Upper lobe of left lung (tissue), 6 donors: ENCODE data around the gene TTC28. TPM values are rescaled to one million over a fixed set of nuclear protein-coding genes. Genes with fewer than 3 reads are reported as not detected.
"Not testable (repeated sequence)": the region's sequence is repeated elsewhere in the genome, so short reads cannot be mapped to it uniquely, and the experiment has no call there.

Experiments
- ATAC-seq, 2 donors: fragments of 200-7000 bp; cut with Tn5 transposase; one replicate each; pipeline ENCODE4 v1.9.1; 2022; ENCODE audit warnings: mild to moderate bottlenecking in 2 of 2, moderate library complexity in 2 of 2; ENCODE audit not compliant: low FRiP score in 2 of 2
- DNase-seq, 2 donors: peaks; one replicate each; pipeline ENCODE4 v3.0.0-alpha.2; 2019 to 2020
- H3K27ac ChIP-seq, 4 donors: fragments of 200-600 bp; sonication (generic); one replicate each; pipeline ENCODE4 v1.5.1; 2016 to 2019
- H3K27me3 ChIP-seq, 4 donors: fragments of 200-600 bp; sonication (generic); one replicate each; pipeline ENCODE4 v1.5.1; 2017 to 2019
- H3K36me3 ChIP-seq, 4 donors: fragments of 200-600 bp; sonication (generic); one replicate each; pipeline ENCODE4 v1.5.1; 2016 to 2019
- H3K4me1 ChIP-seq, 4 donors: fragments of 200-600 bp; sonication (generic); one replicate each; pipeline ENCODE4 v1.5.1; 2018 to 2019
- H3K4me3 ChIP-seq, 4 donors: fragments of 200-600 bp; sonication (generic); one replicate each; pipeline ENCODE4 v1.5.1; 2017 to 2019; ENCODE audit warnings: mild to moderate bottlenecking in 2 of 4, moderate library complexity in 1 of 4
- H3K9me3 ChIP-seq, 4 donors: fragments of 200-600 bp; sonication (generic); one replicate each; pipeline ENCODE4 v1.5.1; 2018 to 2019
- CTCF ChIP-seq, 6 experiments: fragments of 450-650 bp in 4 of 6; fragments of 200-600 bp in 2 of 6; sonication (generic) in 2 of 6; IDR thresholded peaks; one replicate each; pipeline ENCODE4 v1.5.1; 2016 to 2019; ENCODE audit warnings: antibody characterized with exemption in 6 of 6
- EP300 ChIP-seq, 4 donors: sonication (generic); formaldehyde crosslinking; IDR thresholded peaks; one replicate each; pipeline ENCODE4 v1.5.1; 2017; ENCODE audit warnings: antibody characterized with exemption in 4 of 4, control low read depth in 2 of 4
- POLR2A ChIP-seq, 4 donors: fragments of 450-650 bp; IDR thresholded peaks; one replicate each; pipeline ENCODE4 v1.5.1; 2016 to 2017; ENCODE audit warnings: antibody characterized with exemption in 4 of 4, mild to moderate bottlenecking in 2 of 4
- POLR2AphosphoS5 ChIP-seq, 2 donors: sonication (generic); formaldehyde crosslinking; IDR thresholded peaks; one replicate each; pipeline ENCODE4 v1.5.1; 2017; ENCODE audit warnings: antibody characterized with exemption in 2 of 2
- whole genome bisulfite sequencing, 2 donors: methylation state at CpG; one replicate each; pipeline ENCODE4 v1.1.5; 2017 to 2018; 5-methylcytosine and 5-hydroxymethylcytosine counted together
- total RNA-seq, 6 donors: library from RNA; depleted of rRNA in 4 of 6; stranded (reverse); fragments of >200 nt in 4 of 6; gene quantifications; one replicate each; pipeline versions ENCODE4 v1.1.0 to v1.2.1, GENCODE V29; 2016 to 2021
- donor health status: DM: no; HTN: no; CAD: no; lungs with moderate emphysema.
- donor health status: DM: no; HTN: yes; CAD: no; lungs with severe emphysema.

The TTC28 gene
- total RNA-seq, 6 donors from 2014 or later: 30.1 to 69.4 (median 41.4) TPM

- Histone ChIP-seq H3K36me3 (peaks cover 0 to 24% (median 5%) of the 10 kb centered on the region in 4 donors), H3K4me3 (no peak overlapping the region), H3K27me3 (no peaks in the 10 kb centered on the region), H3K9me3 (no peaks in the 10 kb centered on the region), H3K27ac (no peak overlapping the region), H3K4me1 (no peaks in the 10 kb centered on the region)
- 90 to 93% methylated on average over 5 of the region's 5 CpGs for WGBS, 2 donors
- DNase-seq (no peak), ATAC-seq (no peak)
- no peak for TF ChIP-seq CTCF (IDR thresholded peaks at IDR 0.05)
- no peak for TF ChIP-seq POLR2A (IDR thresholded peaks at IDR 0.05)
- TF ChIP-seq POLR2AphosphoS5 (IDR thresholded peaks at IDR 0.05): no peak
- TF ChIP-seq EP300 (IDR thresholded peaks at IDR 0.05): no peak
These were observed 584.1 kb downstream of the TTC28 start for GRCh38 chr22:28095316-28096095.

GRCh38 chr22:28094771-28095170 is 584.9 kb downstream of the TTC28 start:
- Histone ChIP-seq H3K4me1 (no peaks in the 10 kb centered on the region), H3K36me3 (peaks cover 0 to 24% (median 5%) of the 10 kb centered on the region in 4 donors), H3K9me3 (no peaks in the 10 kb centered on the region), H3K27me3 (no peaks in the 10 kb centered on the region), H3K4me3 (no peak overlapping the region), H3K27ac (no peak overlapping the region)
- DNase-seq (no peak), ATAC-seq (no peak)
- TF ChIP-seq CTCF (IDR thresholded peaks at IDR 0.05) (no peak), POLR2AphosphoS5 (IDR thresholded peaks at IDR 0.05) (no peak), EP300 (IDR thresholded peaks at IDR 0.05) (no peak), POLR2A (IDR thresholded peaks at IDR 0.05) (no peak)
- 91 to 92% methylated on average over 7 of the region's 7 CpGs for WGBS, 2 donors

GRCh38 chr22:28093711-28094110 is 585.9 kb downstream of the TTC28 start:
- Histone ChIP-seq H3K9me3 (no peaks in the 10 kb centered on the region), H3K36me3 (peaks cover 0 to 23% (median 3%) of the 10 kb centered on the region in 4 donors), H3K4me3 (no peak overlapping the region), H3K4me1 (no peaks in the 10 kb centered on the region), H3K27ac (no peak overlapping the region), H3K27me3 (no peaks in the 10 kb centered on the region)
- no peak for DNase-seq
- 80 to 95% methylated on average over 1 of the region's 1 CpG for WGBS, 2 donors
- TF ChIP-seq POLR2AphosphoS5 (IDR thresholded peaks at IDR 0.05): no peak
- no peak for TF ChIP-seq CTCF (IDR thresholded peaks at IDR 0.05)
- no peak for TF ChIP-seq POLR2A (IDR thresholded peaks at IDR 0.05)
- TF ChIP-seq EP300 (IDR thresholded peaks at IDR 0.05): no peak
- no peak for ATAC-seq

GRCh38 chr22:28091486-28091885 is 588.2 kb downstream of the TTC28 start:
- Histone ChIP-seq H3K4me1 (no peaks in the 10 kb centered on the region), H3K9me3 (no peaks in the 10 kb centered on the region), H3K4me3 (no peak overlapping the region), H3K27me3 (no peaks in the 10 kb centered on the region), H3K36me3 (peaks cover 0 to 13% (median 0%) of the 10 kb centered on the region in 4 donors), H3K27ac (no peak overlapping the region)
- DNase-seq (no peak), ATAC-seq (no peak)
- no peak for TF ChIP-seq EP300 (IDR thresholded peaks at IDR 0.05)
- TF ChIP-seq POLR2AphosphoS5 (IDR thresholded peaks at IDR 0.05): no peak
- no peak for TF ChIP-seq CTCF (IDR thresholded peaks at IDR 0.05)
- TF ChIP-seq POLR2A (IDR thresholded peaks at IDR 0.05): no peak
- WGBS, 2 donors: 96 to 98% methylated on average over 6 of the region's 6 CpGs

GRCh38 chr22:28089541-28089940 is 590.1 kb downstream of the TTC28 start:
- H3K9me3 ChIP-seq, H3K4me3 ChIP-seq, H3K4me1 ChIP-seq, DNase-seq, H3K27ac ChIP-seq, H3K27me3 ChIP-seq, ATAC-seq: not testable (repeated sequence)
- 96% methylated on average over 5 of the region's 5 CpGs for WGBS, 2 donors
- peaks cover 0 to 11% (median 0%) of the 10 kb centered on the region in 4 donors for H3K36me3 ChIP-seq
